ENCODE data around the gene C1orf167. TPM values are rescaled to one million over a fixed set of nuclear protein-coding genes. Genes with fewer than 3 reads are reported as not detected.

The C1orf167 gene
- total RNA-seq, 1 experiment from 2014 or later, result 0.39 TPM

DNA sequence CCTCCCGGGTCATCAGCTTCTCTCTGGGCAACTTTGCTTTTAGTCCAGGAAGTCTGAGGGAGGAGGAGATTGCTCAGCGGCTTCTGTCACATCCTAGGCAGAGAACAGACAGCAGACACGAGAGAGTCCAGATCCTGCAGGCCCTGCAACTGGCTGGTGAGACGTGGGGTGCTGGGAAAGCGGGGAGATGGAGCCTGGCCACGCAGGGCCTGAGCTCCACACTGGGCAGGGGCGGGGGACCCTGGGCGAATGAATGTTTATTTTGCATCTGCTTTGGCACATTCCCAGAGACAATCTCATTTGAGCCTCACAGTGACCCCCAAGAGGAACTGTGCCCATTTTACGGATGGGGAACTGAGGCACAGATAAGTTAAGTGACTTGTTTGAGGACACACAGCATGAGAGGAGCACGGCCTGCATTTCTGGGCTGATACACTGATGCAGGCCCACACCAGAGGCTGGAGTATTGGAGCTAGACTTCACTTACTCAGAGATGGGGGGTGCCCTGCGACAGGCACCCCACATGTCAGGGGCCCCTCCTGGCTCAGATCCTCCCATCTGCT, 9.6 kb downstream of the C1orf167 start:
- Histone ChIP-seq H3T11ph (ENCODE audit: low read length) (no peak overlapping the region), H4K5ac (ENCODE audit: insufficient read length, low read depth, low read length) (no peak overlapping the region), H2BK12ac (ENCODE audit: insufficient read length, low read depth, low read length) (no peak overlapping the region), H3K79me1 (ENCODE audit: insufficient read depth, low read depth, low read length, poor library complexity, severe bottlenecking) (no peaks in the 10 kb centered on the region), H2BK15ac (ENCODE audit: low read depth, low read length) (no peak overlapping the region), H3K4me2 (ENCODE audit: insufficient read depth, insufficient read length, low read length) (no peak overlapping the region), H3K79me2 (ENCODE audit: insufficient read depth, low read length) (no peaks in the 10 kb centered on the region), H2BK5ac (ENCODE audit: insufficient read length, low read length) (no peak overlapping the region), H3K56ac (ENCODE audit: insufficient read length, low read depth, low read length) (no peak overlapping the region), H3K14ac (ENCODE audit: insufficient read depth, low read length) (no peak overlapping the region), H3K23me2 (ENCODE audit: insufficient read length, low read depth, low read length, poor library complexity, severe bottlenecking) (no peaks in the 10 kb centered on the region), H3K9ac (ENCODE audit: extremely low read depth, insufficient read length, low read length) (no peak overlapping the region), H3K4ac (ENCODE audit: low read depth, low read length) (no peak overlapping the region), H3K27me3 (ENCODE audit: insufficient read depth, low read length) (no peaks in the 10 kb centered on the region), H4K20me1 (ENCODE audit: control insufficient read depth, insufficient read depth, insufficient read length) (no peaks in the 10 kb centered on the region), H3K23ac (ENCODE audit: insufficient read length, low read depth, low read length) (no peak overlapping the region), H4K91ac (ENCODE audit: insufficient read length, low read depth, low read length) (no peak overlapping the region), H3K27ac (ENCODE audit: insufficient read length, low read depth, low read length) (no peak overlapping the region), H2BK120ac (ENCODE audit: low read depth, low read length, poor library complexity, severe bottlenecking) (no peak overlapping the region), H3K18ac (ENCODE audit: insufficient read length, low read depth, low read length) (no peak overlapping the region), H2AK5ac (ENCODE audit: insufficient read length, low read length) (no peak overlapping the region), H2AFZ (ENCODE audit: low read length) (no peak overlapping the region), H3K9me3 (ENCODE audit: control insufficient read depth, low read depth, low read length) (no peaks in the 10 kb centered on the region), H4K8ac (replicated peaks; ENCODE audit: insufficient read length, low read depth, low read length) (no peak overlapping the region), H2BK20ac (ENCODE audit: low read depth, low read length, poor library complexity, severe bottlenecking) (no peak overlapping the region), H3K4me1 (ENCODE audit: insufficient read depth, low read length) (no peaks in the 10 kb centered on the region)
- no CpG with 5 or more reads among the region's 11 CpGs for WGBS (ENCODE audit: extremely low coverage, insufficient read length, low lambda C conversion rate)
- Mint-ChIP-seq H3K36me3 (ENCODE audit: insufficient read depth in 1 of 3, low read depth in 3 of 3) (no peaks in the 10 kb centered on the region), H3K27me3 (ENCODE audit: low read depth) (peaks cover 12% of the 10 kb centered on the region), H3K9me3 (no peaks in the 10 kb centered on the region), H3K4me3 (no peak overlapping the region), H3K4me1 (no peaks in the 10 kb centered on the region), H3K27ac (no peak overlapping the region; a peak in 1 of 7 replicates)
- TF ChIP-seq, protein P1, sequence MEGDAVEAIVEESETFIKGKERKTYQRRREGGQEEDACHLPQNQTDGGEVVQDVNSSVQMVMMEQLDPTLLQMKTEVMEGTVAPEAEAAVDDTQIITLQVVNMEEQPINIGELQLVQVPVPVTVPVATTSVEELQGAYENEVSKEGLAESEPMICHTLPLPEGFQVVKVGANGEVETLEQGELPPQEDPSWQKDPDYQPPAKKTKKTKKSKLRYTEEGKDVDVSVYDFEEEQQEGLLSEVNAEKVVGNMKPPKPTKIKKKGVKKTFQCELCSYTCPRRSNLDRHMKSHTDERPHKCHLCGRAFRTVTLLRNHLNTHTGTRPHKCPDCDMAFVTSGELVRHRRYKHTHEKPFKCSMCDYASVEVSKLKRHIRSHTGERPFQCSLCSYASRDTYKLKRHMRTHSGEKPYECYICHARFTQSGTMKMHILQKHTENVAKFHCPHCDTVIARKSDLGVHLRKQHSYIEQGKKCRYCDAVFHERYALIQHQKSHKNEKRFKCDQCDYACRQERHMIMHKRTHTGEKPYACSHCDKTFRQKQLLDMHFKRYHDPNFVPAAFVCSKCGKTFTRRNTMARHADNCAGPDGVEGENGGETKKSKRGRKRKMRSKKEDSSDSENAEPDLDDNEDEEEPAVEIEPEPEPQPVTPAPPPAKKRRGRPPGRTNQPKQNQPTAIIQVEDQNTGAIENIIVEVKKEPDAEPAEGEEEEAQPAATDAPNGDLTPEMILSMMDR (conservative IDR thresholded peaks at IDR 0.05), result no peak
- no peak for DNase-seq
